Type B pancreatic cell (in vitro differentiated cells): ENCODE data around the gene SYNJ2. TPM values are rescaled to one million over a fixed set of nuclear protein-coding genes. Genes with fewer than 3 reads are reported as not detected.

ENCODE experiments used
- DNase-seq: peaks from one replicate; pipeline ENCODE4 v3.0.0; 2021; ENCODE audit warnings: mixed read lengths; ENCODE audit not compliant: unreplicated experiment; ENCODE audit errors: extremely low spot score
- H3K27ac Mint-ChIP-seq: 2 replicates; pipeline ENCODE4 v1.8.0; 2021; ENCODE audit warnings: mild to moderate bottlenecking, mixed read lengths
- H3K27me3 Mint-ChIP-seq: 2 replicates; pipeline ENCODE4 v1.8.0; 2021; ENCODE audit warnings: mixed read lengths
- H3K36me3 Mint-ChIP-seq: 2 replicates; pipeline ENCODE4 v1.8.0; 2021; ENCODE audit warnings: mixed read lengths
- H3K4me1 Mint-ChIP-seq: one replicate; pipeline ENCODE4 v1.8.0; 2021; ENCODE audit warnings: mixed read lengths; ENCODE audit not compliant: unreplicated experiment
- H3K4me3 Mint-ChIP-seq: 2 replicates; pipeline ENCODE4 v1.8.0; 2021; ENCODE audit warnings: mild to moderate bottlenecking, mixed read lengths
- H3K9me3 Mint-ChIP-seq: 2 replicates; pipeline ENCODE4 v1.8.0; 2021; ENCODE audit warnings: mixed read lengths
- total RNA-seq: library from RNA; stranded (reverse); gene quantifications from 2 replicates; pipeline ENCODE4 v1.2.1, GENCODE V29; 2021; ENCODE audit warnings: low replicate concordance
- TF ChIP-seq, protein P1 (sequence below): fragments of 200-600 bp; sonication (generic); conservative IDR thresholded peaks from 2 replicates; pipeline ENCODE4 v1.5.0; 2021; ENCODE audit warnings: antibody characterized with exemption, mild to moderate bottlenecking

Gene SYNJ2
- total RNA-seq, 1 donor from 2014 or later: 17.0 TPM

DNA sequence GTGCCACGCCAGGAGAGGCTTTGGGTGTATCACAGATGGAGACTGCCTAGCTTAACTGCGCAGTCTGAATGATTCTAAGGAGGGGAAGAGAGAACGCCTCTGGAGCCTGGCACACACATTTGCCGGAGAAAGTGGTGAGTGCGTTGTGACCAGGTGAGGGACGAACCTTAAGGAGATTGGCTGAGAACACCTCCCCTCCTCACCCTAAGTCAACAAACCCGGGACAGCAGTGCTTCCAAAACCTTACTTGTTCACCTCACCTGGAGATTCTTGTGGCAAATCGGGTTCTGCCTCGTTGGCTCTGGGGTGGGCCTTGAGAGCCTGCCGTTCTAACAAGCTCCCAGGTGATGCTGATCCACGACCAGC, 9.4 kb downstream of the SYNJ2 start:
- H3K27me3 Mint-ChIP-seq: no peaks in the 10 kb centered on the region
- no peak for DNase-seq
- TF ChIP-seq, protein P1, sequence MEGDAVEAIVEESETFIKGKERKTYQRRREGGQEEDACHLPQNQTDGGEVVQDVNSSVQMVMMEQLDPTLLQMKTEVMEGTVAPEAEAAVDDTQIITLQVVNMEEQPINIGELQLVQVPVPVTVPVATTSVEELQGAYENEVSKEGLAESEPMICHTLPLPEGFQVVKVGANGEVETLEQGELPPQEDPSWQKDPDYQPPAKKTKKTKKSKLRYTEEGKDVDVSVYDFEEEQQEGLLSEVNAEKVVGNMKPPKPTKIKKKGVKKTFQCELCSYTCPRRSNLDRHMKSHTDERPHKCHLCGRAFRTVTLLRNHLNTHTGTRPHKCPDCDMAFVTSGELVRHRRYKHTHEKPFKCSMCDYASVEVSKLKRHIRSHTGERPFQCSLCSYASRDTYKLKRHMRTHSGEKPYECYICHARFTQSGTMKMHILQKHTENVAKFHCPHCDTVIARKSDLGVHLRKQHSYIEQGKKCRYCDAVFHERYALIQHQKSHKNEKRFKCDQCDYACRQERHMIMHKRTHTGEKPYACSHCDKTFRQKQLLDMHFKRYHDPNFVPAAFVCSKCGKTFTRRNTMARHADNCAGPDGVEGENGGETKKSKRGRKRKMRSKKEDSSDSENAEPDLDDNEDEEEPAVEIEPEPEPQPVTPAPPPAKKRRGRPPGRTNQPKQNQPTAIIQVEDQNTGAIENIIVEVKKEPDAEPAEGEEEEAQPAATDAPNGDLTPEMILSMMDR: no peak
- peaks cover 4% of the 10 kb centered on the region for H3K9me3 Mint-ChIP-seq
- peaks cover 9% of the 10 kb centered on the region for H3K36me3 Mint-ChIP-seq
- no peak overlapping the region for H3K4me3 Mint-ChIP-seq
- peaks cover 35% of the 10 kb centered on the region for H3K4me1 Mint-ChIP-seq
- no peak overlapping the region for H3K27ac Mint-ChIP-seq

DNA sequence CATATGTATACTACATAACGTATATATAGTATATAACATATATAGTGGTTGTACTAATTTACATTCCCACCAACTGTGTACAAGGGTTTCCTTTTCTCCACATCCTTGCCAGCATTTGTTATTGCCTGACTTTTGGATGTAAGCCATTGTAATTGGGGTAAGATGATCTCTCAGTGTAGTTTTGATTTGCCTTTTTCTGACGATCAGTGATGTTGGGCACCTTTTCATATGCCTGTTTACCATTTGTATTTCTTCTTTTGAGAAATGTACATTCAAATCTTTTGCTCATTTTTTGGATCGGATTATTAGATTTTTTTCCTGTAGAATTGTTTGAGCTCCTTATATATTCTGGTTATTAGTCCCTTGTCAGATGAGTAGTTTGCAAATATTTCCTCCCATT, 11.4 kb downstream of the SYNJ2 start:
- Mint-ChIP-seq H3K27ac (peak overlapping the region; percentile 37), H3K36me3 (peaks cover 9% of the 10 kb centered on the region), H3K9me3 (peaks cover 4% of the 10 kb centered on the region), H3K27me3 (no peaks in the 10 kb centered on the region), H3K4me1 (peaks cover 49% of the 10 kb centered on the region), H3K4me3 (peak overlapping the region; percentile 40)
- TF ChIP-seq, protein P1: no peak
- DNase-seq: no peak

DNA sequence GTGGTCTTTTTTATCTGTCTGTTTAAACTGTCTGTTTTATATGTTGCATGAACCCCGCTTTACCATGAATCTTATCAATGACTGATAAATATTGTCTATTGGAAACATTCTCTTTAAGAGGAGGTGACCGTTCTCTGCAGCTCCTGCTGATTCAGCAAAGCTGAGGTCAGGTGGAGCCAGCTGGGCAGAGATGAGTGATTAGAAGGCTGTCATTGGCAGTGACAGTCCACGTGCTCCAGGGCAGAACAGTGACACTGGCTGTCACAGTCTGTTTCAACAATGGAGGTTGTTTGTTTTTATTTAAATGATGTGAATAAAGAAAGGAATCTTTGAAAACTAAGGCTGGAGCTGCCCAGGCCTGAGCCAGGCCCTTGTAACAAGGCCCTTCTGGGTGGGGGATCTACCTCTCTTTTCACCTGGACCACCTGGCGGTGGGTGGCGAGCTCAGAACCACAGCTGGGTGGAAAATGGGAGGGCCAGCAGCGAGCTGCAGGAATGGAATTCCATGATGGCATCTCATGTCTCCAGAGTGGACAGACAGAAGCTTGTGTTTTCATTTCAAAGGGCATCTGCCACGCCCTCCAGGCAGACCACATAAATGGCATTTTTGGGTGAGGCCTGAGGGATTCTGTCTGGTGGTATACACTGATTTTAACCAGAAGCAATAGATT, 12.6 kb downstream of the SYNJ2 start:
- DNase-seq: no peak
- Mint-ChIP-seq H3K27ac (peak overlapping the region; percentile 57), H3K4me3 (no peak overlapping the region), H3K4me1 (peaks cover 57% of the 10 kb centered on the region), H3K9me3 (peaks cover 4% of the 10 kb centered on the region), H3K36me3 (peaks cover 9% of the 10 kb centered on the region), H3K27me3 (no peaks in the 10 kb centered on the region)
- TF ChIP-seq, protein P1: no peak

DNA sequence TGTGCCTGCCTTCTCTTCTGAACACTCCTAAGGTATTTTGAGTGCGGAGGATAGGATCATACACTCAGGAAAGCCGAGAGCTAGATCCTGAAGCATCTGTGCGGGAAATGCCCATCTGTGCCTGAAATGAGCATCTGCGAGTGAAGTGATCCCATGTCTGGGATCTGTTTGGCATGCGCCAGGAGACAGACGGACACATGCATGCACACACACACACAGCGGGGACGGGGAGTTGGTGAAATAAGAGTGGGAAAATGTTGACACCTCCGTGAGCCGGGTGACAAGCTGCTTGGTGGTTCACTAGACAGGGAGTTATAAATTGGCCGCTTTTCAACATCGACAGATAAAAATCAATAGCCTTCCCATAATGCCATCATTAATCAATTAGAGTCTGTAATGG, 13.8 kb downstream of the SYNJ2 start:
- TF ChIP-seq, protein P1: no peak
- H3K4me3 Mint-ChIP-seq: no peak overlapping the region
- peaks cover 4% of the 10 kb centered on the region for H3K9me3 Mint-ChIP-seq
- no peaks in the 10 kb centered on the region for H3K27me3 Mint-ChIP-seq
- H3K36me3 Mint-ChIP-seq: peaks cover 9% of the 10 kb centered on the region
- no peak overlapping the region for H3K27ac Mint-ChIP-seq
- peaks cover 61% of the 10 kb centered on the region for H3K4me1 Mint-ChIP-seq
- DNase-seq: no peak

GRCh38 chr6:157996201-157996712, 14.6 kb downstream of the SYNJ2 start:
- H3K9me3 Mint-ChIP-seq: peaks cover 4% of the 10 kb centered on the region
- peaks cover 9% of the 10 kb centered on the region for H3K36me3 Mint-ChIP-seq
- peak overlapping the region; percentile 8 for H3K27ac Mint-ChIP-seq
- no peaks in the 10 kb centered on the region for H3K27me3 Mint-ChIP-seq
- H3K4me3 Mint-ChIP-seq: no peak overlapping the region
- peaks cover 62% of the 10 kb centered on the region for H3K4me1 Mint-ChIP-seq
- no peak for DNase-seq
- TF ChIP-seq, protein P1: no peak
